IPS-18c (cell line): ENCODE results near the gene GAS7.
"Not testable (repeated sequence)": the region's sequence is repeated elsewhere in the genome, so short reads cannot be mapped to it uniquely, and the experiment has no call there.

ENCODE experiments used
- H3K4me3 ChIP-seq: 2 replicates; pipeline ENCODE4 v1.7.0; 2013; ENCODE audit warnings: low read depth, mild to moderate bottlenecking, low read length, moderate library complexity; ENCODE audit not compliant: insufficient read depth
- H3K9me3 ChIP-seq: one replicate; pipeline ENCODE4 v1.6.1; 2013; ENCODE audit warnings: mild to moderate bottlenecking, low read length, moderate library complexity; ENCODE audit not compliant: control insufficient read depth, insufficient read depth

Gene GAS7

DNA sequence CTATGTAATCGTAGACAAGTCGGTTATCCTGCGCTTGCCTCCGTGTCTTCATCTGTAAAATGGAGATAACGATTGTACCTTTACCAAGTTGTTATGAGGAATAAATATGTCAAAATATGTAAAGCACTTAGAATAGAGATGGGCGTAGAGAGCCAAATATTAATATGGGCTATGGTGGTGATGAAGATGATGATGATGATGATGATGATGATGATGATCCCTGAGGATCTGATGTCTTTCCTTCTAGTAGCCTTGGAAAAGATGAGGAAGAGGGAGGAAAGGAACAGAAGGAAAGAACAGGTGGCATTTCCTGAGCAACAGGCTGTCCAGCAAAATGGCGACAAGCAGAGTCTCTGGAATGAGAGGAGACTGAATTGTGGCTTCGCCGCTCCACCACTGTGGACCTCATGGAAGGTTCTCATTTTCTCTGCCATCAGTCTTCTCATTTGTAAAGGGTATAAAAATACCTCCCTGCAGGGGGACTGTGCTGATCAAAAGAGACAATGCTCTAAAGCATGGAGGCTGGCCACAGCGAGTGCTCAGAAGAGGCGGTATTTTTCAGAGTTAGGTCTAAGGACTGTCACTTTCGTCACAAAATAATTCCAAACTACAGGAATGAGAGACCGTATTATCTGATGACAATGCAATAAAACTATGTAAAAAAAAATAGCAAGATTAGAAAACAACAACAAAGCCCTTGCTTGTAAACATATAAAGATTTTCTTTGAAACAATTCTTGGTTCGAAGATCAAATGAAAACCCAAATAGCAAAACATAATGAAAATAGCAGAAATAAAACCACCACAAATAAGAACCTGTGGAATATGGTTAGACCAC lies 276.2 kb downstream of the GAS7 start:
- H3K4me3 ChIP-seq, result no peak overlapping the region
- H3K9me3 ChIP-seq, result no peaks in the 10 kb centered on the region

DNA sequence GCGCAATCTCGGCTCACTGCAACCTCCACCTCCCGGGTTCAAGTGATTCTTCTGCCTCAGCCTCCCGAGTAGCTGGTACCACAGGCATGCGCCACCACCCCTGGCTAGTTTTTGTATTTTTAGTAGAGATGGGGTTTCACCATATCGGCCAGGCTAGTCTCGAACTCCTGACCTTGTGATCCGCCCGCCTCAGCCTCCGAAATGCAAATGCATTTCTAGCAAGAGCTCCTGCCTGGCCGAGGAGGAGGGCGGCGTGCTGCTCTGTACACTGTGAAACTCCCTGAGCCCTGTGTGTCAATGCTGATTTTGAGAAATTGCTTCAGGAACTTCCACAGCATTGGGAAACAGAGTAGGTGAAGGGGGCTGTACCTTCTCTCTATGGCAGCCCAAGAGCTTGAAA lies 277.2 kb downstream of the GAS7 start:
- H3K9me3 ChIP-seq, H3K4me3 ChIP-seq: not testable (repeated sequence)

DNA sequence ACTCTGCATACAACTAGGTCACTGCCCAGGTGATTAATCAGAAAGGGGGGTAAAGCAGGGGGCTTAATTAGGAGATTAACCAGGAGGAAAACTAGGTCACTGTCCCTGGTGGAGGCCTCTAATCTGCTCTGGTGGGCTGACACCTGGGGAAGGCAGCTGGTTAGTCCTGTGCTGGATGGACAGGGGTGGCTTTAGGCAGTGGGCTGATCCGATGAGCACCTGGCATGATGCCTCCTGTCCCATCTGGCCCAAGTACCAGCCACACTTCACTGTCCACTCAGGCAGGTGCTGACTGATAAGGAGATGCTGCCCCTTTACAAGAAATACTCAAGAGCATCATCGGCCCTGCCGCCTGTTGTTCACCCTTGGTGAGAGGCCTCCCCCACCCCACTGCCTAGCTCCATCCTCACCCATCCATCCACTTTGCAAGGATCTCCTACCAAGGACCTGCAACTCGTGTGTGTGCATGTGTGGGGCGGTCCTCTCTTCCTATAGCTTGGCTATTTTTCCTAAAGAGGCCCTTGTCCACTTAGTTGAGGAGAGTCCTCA lies 279.5 kb downstream of the GAS7 start:
- no peaks in the 10 kb centered on the region for H3K9me3 ChIP-seq

DNA sequence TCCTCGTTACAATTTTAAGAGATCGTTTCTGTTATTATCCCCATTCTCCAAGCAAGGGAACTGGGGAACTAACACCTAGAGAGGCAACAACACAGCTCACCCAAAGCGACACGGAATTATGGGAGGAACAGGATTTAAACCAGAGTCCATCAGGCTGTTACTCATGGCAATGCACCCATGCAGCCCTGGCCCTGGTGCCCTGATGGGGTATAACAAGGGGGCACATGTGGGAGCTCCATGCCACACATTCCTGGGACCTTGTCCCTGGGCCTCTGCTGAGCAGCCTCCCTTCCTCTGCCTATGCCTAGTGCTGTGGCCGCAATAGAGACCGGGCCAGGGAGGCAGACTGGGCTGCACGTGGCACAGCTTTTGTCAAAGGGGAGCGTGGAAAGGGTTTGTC lies 280.1 kb downstream of the GAS7 start:
- no peak overlapping the region for H3K4me3 ChIP-seq
- H3K9me3 ChIP-seq, result no peaks in the 10 kb centered on the region

More for the DNA sequence above, 279.5 kb downstream of the GAS7 start:
- H3K4me3 ChIP-seq, result no peak overlapping the region

DNA sequence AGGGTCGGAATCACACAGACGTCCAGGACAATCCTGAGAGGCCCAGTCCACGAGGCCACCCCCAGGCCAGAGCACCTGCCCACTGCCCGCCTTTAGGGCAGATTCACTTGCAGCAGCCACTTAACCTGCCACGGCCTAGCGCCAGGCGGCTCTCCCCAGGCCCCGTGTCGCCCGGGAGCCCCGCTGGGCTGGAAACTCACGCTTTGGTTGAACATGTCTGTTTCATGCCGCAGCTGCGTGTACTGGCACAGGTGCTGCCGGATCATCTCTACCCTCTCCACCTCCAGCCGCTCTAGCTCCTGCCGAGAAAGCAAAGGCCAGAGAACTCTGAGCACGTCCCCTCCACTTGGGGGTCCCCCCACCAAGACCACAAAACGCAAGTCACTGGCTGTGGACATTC lies 280.6 kb downstream of the GAS7 start:
- Histone ChIP-seq H3K4me3 (no peak overlapping the region), H3K9me3 (no peaks in the 10 kb centered on the region)

DNA sequence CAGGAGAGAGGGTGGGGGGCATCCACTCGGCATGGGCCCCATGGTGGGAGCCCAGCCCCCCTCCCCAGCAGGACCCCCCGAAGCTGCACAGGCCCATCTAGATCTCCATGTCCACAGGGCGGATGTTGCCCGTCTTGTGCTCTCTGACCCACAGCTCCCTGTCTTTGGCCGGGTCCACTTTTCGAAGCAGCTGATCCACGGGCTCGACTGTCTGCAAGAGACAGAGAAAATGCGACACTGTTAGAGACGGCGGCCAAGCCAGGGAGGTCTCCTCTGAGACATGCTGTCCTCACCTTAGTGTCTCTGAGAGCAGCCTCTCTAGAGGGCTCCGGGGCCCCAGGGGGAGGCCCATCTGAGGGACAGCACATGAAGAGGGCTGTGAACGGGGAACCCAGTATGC lies 281.3 kb downstream of the GAS7 start:
- no peaks in the 10 kb centered on the region for H3K9me3 ChIP-seq
- H3K4me3 ChIP-seq, result no peak overlapping the region

DNA sequence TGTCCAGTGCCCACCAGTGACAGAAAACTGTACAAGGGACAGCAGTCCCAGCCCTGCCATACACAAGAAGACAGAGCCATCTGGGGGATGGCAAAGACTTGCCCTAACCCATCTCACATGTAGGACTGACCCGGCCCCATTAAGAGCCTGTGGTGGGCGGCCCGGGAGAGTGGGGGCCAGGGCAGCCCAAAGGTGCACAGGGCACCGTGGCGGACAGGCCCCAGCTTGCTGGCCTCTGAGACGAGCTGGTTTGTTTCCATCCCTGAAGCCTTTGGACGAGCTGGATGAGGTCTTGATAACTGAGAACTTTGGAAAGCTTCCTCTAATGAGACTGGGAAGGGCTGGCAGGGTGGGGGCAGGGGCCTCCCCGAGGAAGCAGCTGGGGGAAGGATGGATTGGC lies 282.3 kb downstream of the GAS7 start:
- no peaks in the 10 kb centered on the region for H3K9me3 ChIP-seq
- H3K4me3 ChIP-seq, result no peak overlapping the region; the same call in 1 of the 2 replicates

DNA sequence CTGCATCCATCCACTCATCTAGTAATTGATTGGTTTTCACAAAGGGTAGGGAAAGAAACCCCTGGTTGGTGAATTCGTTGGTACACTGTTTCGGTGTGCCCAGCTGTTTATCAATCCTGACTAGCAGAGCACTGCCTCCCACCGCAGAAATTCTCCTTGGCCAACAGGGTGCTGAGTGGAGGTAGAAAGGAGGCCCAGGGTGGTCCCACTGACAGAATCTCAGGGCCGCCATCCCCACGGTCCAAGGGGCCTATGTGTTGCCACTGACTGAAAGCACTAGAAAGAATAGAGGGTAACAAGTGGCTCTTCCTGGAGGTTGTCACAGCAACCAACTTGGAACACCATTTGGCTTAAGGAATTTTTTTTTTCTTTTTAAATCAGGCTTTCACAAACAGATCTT lies 284.9 kb downstream of the GAS7 start:
- H3K4me3 ChIP-seq, result no peak overlapping the region
- no peaks in the 10 kb centered on the region for H3K9me3 ChIP-seq

DNA sequence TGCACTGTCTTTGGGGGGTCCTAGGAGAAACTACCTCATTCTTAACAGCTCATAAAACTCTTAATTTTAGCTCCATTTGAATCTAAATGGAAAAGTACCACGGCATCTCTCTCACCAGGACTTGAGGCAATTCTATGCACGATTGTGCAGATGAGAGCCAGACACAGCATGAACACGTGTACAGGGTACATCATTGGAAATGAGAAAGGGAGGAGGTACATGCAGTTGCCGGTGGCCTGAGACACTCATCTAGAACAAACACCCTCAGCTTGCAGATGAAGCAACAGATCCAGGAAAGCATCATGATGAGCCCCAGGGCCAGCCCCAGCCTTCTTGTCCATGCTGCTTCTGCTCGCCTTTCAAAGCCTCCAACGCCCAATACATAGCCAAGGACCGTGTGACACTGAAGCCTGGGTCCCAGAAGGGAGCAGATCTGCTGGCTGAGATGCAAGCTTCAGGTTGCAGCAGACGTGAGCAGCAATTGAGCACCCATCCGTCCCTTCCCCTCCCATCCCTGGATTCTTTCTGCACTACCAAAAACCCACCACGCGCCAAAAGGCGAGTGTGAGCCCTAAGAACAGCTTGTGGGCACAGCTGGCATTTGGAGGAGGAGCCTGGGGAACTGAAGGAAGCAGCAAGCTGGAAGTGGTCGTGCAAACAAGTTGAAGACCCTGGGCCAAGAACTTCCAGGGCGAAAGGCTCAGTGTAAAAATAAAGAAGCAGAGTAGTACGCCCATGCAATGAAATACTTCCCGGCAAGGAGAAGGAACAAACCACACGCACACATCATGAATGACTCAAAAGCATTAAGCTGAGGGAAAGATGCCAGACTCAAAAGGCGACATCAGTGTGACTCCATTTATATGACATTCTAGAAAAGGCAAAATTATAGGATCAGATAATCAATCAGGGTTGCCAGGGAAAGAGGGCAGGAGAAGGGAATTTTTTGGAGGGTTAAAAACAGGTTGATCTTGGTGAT lies 286.0 kb downstream of the GAS7 start:
- Histone ChIP-seq H3K4me3 (no peak overlapping the region), H3K9me3 (no peaks in the 10 kb centered on the region)

DNA sequence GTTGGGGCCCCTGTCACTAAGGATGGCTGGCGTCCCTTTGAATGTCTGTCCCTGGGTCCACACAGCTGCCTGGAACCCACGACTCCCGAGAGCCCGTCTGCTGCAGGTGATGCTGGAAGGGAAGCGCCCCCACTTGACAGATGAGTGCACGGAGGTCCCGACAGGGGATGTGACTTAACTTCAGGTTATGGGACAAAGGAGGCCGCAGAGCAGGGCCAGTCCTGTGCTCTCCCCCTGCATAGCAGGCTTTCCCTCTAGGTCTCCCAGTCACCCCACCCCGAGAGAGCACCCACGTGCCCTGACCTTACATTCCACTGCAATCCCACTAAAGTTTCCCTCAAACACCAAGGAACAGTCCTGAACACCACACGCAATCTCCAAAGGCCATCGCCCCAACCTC lies 287.3 kb downstream of the GAS7 start:
- no peak overlapping the region for H3K4me3 ChIP-seq
- H3K9me3 ChIP-seq, result no peaks in the 10 kb centered on the region

DNA sequence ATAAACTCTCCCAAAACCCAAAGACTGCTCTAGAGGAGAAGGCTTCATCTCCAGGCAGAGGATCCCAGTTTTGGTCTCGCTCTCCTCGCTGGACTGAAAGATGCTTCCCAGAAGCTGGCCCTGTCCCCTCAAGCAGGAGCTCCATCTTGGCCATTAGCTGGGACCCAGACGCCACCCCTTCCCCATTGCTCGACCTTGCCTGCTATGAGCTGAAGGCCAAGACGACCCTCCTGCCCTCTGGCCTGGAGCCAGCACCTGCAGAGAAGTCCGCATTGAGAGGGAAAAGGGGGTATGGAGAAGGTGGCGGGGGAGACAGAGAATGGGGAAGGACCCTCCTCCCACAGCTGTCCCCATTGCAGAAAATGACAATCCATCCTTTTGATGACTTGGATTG lies 289.8 kb downstream of the GAS7 start:
- Histone ChIP-seq H3K9me3 (peaks cover 3% of the 10 kb centered on the region), H3K4me3 (no peak overlapping the region)

DNA sequence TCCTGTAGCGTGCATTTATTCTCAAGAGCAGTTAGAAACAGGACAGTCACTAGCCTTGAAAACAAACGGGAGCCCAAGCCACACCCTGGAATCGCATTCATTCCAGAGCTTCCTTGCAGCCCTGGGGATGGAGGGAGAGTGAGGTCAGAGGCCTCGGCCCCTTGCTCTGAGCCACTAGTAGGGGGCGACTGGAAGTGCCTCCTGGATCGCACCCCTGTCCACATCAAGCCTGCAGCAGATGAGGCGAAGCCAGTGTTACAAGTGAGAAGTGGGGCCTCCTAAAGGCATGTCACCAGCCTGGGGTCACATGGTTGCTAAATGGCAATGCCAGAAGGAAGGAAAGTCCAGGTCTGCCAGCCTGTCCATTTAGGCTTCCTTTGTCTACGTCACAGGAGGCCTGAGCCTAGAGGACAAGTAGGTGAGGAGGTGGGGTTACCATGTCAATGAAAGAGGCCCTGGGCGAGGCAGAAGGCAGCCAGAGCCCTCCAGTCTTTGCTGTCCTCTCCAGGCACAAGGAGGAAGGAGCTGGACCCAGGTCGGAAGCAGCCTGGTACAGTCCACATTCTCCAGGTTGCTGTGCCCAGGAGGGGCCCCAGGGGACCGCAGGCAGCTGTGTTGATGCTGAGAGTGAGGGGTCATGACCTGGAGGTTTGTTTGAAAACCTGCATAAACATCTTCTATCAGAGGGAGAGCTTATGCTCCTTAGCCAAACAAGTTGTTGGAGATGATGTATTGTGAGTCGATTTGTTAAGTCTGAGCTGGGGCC lies 290.3 kb downstream of the GAS7 start:
- no peak overlapping the region for H3K4me3 ChIP-seq
- H3K9me3 ChIP-seq, result peaks cover 3% of the 10 kb centered on the region

DNA sequence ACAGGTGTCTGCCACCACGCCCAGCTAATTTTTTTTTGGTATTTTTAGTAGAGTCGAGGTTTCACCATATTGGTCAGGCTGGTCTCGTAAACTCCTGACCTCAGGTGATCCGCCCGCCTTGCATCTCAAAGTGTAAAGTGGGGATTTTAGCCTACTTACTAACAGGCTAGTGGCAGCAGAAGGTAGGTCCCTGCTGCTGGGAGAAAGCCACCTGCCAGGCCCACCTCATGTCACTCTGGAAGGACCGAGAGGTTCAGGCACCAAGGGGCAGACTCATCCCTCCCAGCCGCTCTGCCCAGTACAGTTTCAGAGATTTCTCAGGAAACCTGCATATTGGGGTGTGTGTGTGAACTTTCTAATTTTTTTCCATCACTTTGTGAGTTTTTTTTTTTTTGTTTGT lies 291.3 kb downstream of the GAS7 start:
- Histone ChIP-seq H3K4me3 (no peak overlapping the region), H3K9me3 (peaks cover 3% of the 10 kb centered on the region)

DNA sequence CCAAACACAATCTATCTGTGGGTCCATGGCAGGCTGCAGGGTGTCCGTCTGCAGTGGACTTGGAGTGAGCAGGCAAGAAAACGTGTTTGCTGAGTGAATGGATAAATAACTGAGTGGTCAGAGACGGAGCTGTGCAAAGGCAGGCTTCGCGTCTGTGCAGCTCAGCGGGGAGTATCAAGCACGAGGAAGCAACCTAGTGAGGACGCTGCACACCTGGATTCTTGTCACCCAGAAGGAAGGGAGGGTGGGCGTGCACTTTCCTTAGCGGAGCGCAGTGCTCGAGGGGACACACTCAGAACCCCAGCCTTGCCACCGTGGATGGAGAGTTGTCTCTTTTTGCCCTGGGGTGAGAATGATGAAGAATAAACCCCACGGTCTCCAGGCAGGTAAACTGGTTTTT lies 291.8 kb downstream of the GAS7 start:
- Histone ChIP-seq H3K4me3 (no peak overlapping the region), H3K9me3 (peaks cover 3% of the 10 kb centered on the region)

DNA sequence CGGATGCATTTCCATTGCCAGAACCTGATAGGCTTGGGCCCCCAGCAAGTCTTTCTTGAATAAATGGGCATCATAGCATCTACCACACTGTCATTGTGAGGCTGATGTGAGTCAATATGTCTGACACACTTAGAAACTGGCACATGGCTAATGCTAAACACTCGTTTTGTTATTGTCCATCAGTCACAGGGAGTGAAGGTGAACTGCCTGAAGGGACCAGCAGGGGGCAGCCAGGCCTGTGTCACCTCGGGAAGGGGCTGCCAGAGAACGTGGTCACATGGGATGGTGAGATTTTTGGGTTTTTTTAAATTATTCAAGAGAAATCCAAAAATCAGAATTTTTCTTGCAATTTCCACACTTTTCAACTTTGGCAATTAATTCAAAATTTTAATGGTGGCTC lies 292.5 kb downstream of the GAS7 start:
- no peak overlapping the region for H3K4me3 ChIP-seq

DNA sequence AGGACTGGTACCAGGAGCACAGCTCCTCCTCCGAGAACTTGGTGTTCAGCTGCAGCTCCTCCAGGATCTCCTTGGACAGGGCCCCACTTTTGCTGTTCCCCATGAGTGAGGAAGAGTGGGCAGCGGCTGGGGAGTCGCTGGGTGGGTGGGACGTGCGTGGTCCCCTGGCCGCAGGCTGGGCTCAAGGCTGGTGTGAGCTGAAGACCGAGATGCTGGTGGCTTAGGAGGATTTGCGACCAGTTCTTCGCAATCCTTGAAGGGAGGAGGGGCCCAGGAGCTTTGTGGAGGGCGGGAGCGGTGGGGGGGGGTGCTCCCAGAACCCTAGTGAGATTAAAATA lies 293.4 kb downstream of the GAS7 start, which contains the start of gene RCVRN:
TSS of gene RCVRN (minus strand) at position 194 of the 338 bp plus-strand sequence. CDS start at position 103, 91 bp downstream.
- Histone ChIP-seq H3K9me3 (peaks cover 3% of the 10 kb centered on the region), H3K4me3 (no peak within 1 kb of the TSS)

More for the DNA sequence above, 292.5 kb downstream of the GAS7 start:
- H3K9me3 ChIP-seq, result peaks cover 3% of the 10 kb centered on the region
